Neural progenitor cell (in vitro differentiated cells): ENCODE results near the gene PYDC1.

Experiments used
- CTCF ChIP-seq: fragments of 200-600 bp; sonication (generic); IDR thresholded peaks from 2 replicates; pipeline ENCODE4 v1.5.1; 2017; ENCODE audit warnings: antibody characterized with exemption, mild to moderate bottlenecking
- EZH2 ChIP-seq: fragments of 200-600 bp; sonication (generic); IDR thresholded peaks from 2 replicates; pipeline ENCODE4 v1.6.1; 2017; ENCODE audit warnings: antibody characterized with exemption, mild to moderate bottlenecking, moderate library complexity

GRCh38 chr16:31262084-31262483, 45.1 kb upstream of the PYDC1 start:
- no peak for TF ChIP-seq CTCF
- TF ChIP-seq EZH2: no peak
